OCI-LY3 (cell line): Measurements from ENCODE around the gene THRAP3.

Source experiments
- EZH2phosphoT487 ChIP-seq: fragments of 200-600 bp; shearing (Covaris generic); IDR thresholded peaks from 2 replicates; pipeline ENCODE4 v1.6.1; 2018; ENCODE audit warnings: antibody characterized with exemption, mixed run types, low read depth
- TF ChIP-seq, protein P1 (sequence below): fragments of 200-600, 300-600 bp; sonication (generic); IDR thresholded peaks from 2 replicates; pipeline ENCODE4 v1.5.1; 2014; ENCODE audit warnings: antibody characterized with exemption, low read length, low read depth

- TF ChIP-seq EZH2phosphoT487 = no peak
- TF ChIP-seq, protein P1, sequence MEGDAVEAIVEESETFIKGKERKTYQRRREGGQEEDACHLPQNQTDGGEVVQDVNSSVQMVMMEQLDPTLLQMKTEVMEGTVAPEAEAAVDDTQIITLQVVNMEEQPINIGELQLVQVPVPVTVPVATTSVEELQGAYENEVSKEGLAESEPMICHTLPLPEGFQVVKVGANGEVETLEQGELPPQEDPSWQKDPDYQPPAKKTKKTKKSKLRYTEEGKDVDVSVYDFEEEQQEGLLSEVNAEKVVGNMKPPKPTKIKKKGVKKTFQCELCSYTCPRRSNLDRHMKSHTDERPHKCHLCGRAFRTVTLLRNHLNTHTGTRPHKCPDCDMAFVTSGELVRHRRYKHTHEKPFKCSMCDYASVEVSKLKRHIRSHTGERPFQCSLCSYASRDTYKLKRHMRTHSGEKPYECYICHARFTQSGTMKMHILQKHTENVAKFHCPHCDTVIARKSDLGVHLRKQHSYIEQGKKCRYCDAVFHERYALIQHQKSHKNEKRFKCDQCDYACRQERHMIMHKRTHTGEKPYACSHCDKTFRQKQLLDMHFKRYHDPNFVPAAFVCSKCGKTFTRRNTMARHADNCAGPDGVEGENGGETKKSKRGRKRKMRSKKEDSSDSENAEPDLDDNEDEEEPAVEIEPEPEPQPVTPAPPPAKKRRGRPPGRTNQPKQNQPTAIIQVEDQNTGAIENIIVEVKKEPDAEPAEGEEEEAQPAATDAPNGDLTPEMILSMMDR = no peak
Observed at GRCh38 chr1:36179220-36179600, 45.0 kb upstream of the THRAP3 start.
